Activated CD4-positive, alpha-beta memory T cell treated with anti-CD3 and anti-CD28 coated beads, Interleukin-2, amount 10 ng/mL, durations not matched to agents 7 days and 5 days (primary cell): Measurements from ENCODE around the gene SLC38A6. TPM values are rescaled to one million over a fixed set of nuclear protein-coding genes. Genes with fewer than 3 reads are reported as not detected.
"Not testable (repeated sequence)": the region's sequence is repeated elsewhere in the genome, so short reads cannot be mapped to it uniquely, and the experiment has no call there.

Experiments
- CTCF ChIA-PET: fragments of 350-600 bp; sonication (Branson Sonifier 250); formaldehyde crosslinking; loops from one replicate; lab custom pipeline; 2021; ENCODE audit warnings: antibody characterized with exemption, inconsistent platforms; lab: Charles Lee
- POLR2A ChIA-PET: fragments of 350-600 bp; sonication (Branson Sonifier 250); formaldehyde crosslinking; loops from one replicate; lab custom pipeline; 2021; ENCODE audit warnings: antibody characterized with exemption; lab: Charles Lee
- DNase-seq: peaks from one replicate; pipeline ENCODE4 v3.0.0-alpha.2; 2020
- H3K27ac Mint-ChIP-seq: one replicate; pipeline ENCODE4 v1.8.0; 2021; ENCODE audit warnings: mild to moderate bottlenecking, mixed read lengths
- H3K27me3 Mint-ChIP-seq: one replicate; pipeline ENCODE4 v1.8.0; 2021; ENCODE audit warnings: mixed read lengths
- H3K36me3 Mint-ChIP-seq: one replicate; pipeline ENCODE4 v1.8.0; 2021; ENCODE audit warnings: low read depth, mixed read lengths
- H3K4me1 Mint-ChIP-seq: one replicate; pipeline ENCODE4 v1.8.0; 2021; ENCODE audit warnings: mixed read lengths
- H3K4me3 Mint-ChIP-seq: one replicate; pipeline ENCODE4 v1.8.0; 2021; ENCODE audit warnings: mild to moderate bottlenecking, mixed read lengths
- H3K9me3 Mint-ChIP-seq: one replicate; pipeline ENCODE4 v1.8.0; 2021; ENCODE audit warnings: mixed read lengths
- total RNA-seq, 2 experiments: library from RNA; stranded (reverse); gene quantifications; one replicate each; pipeline ENCODE4 v1.2.3, GENCODE V29; 2021

SLC38A6 gene
- total RNA-seq, 2 experiments from 2014 or later = 7.5 to 9.4 TPM

DNA sequence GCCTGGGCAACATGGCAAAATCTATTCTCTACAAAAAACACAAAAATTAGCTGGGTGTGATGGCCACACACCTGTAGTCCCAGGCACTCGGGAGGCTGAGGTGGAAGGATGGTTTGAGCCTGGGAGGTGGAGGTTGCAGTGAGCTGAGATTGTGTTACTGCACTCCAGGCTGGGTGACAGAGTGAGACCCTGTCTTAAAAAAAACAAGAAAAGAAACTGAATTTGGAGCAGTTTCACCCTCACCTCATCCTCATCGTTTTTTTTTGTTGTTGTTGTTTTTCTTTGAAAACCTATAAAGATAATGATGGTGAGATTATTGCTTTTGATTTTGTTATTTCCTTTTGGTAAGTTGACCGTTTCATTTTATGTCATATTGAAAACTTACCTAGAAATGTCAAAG lies 60.7 kb downstream of the SLC38A6 start:
- Mint-ChIP-seq H3K27me3 (no peaks in the 10 kb centered on the region), H3K4me1 (peaks cover 31% of the 10 kb centered on the region), H3K9me3 (no peaks in the 10 kb centered on the region), H3K36me3 (peaks cover 9% of the 10 kb centered on the region), H3K4me3 (no peak overlapping the region), H3K27ac (peak overlapping the region; percentile 79)
- ChIA-PET CTCF (interaction anchor here (0.8 to 1.5 kb wide), 2 partner anchors 16 to 135 kb away, joined by 3 read pairs; no protein-coding TSS in a partner anchor), POLR2A (no interaction called here)
- no peak for DNase-seq

DNA sequence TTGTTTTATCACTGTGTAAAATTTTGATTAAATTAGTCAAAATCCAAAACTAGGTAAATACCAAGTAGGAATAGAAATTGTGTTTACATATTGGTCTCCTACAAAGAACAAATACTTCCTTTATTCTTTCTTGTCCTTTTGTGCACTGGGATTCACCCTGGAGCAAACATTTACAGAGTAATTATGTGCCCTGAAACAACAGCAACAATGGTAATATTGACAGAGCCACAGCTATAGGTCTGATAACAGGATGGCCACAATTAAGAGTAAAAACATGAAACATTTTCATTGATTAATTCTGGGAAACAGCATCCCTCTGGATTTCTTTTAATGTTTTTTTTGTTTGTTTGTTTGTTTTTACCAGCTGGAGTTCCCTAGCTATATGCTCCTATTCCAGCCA lies 61.2 kb downstream of the SLC38A6 start:
- no peak for DNase-seq
- Mint-ChIP-seq H3K9me3 (no peaks in the 10 kb centered on the region), H3K27me3 (no peaks in the 10 kb centered on the region), H3K4me1 (peaks cover 31% of the 10 kb centered on the region), H3K4me3 (no peak overlapping the region), H3K36me3 (peaks cover 9% of the 10 kb centered on the region), H3K27ac (peak overlapping the region; percentile 79)
- ChIA-PET POLR2A (no interaction called here), CTCF (interaction anchor here (0.7 to 1.5 kb wide), 4 partner anchors 17 to 711 kb away, joined by 3 to 4 read pairs (median 3); no protein-coding TSS in a partner anchor)

DNA sequence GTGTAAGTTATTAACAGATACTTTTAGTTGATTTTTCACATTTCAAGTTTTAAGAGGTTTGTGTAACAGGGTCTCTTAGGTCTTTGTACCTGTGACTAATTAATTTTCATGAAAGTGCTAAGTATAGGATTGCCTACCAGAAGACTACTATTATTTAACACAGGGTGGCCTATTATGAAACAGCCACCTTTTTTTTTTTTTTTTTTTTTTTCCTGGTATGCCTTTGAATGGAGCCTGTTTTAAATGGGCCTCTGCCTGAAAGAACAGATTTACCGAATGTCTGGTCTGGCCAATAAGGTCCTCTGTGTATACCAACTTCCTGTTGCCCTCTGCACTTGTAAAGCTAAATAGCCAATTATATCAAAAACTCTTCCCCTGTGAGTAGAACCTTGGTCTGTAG lies 62.5 kb downstream of the SLC38A6 start:
- H3K9me3 Mint-ChIP-seq = no peaks in the 10 kb centered on the region
- H3K4me1 Mint-ChIP-seq = peaks cover 29% of the 10 kb centered on the region
- H3K27ac Mint-ChIP-seq = no peak overlapping the region
- ChIA-PET POLR2A (interaction anchor here (1.3 kb wide), 1 partner anchor 10 kb away, joined by 4 read pairs; no protein-coding TSS in a partner anchor), CTCF (interaction anchor here (1.5 kb wide), 1 partner anchor 133 kb away, joined by 3 read pairs; no protein-coding TSS in a partner anchor)
- peaks cover 7% of the 10 kb centered on the region for H3K36me3 Mint-ChIP-seq
- no peak overlapping the region for H3K4me3 Mint-ChIP-seq
- H3K27me3 Mint-ChIP-seq = no peaks in the 10 kb centered on the region
- DNase-seq = no peak

DNA sequence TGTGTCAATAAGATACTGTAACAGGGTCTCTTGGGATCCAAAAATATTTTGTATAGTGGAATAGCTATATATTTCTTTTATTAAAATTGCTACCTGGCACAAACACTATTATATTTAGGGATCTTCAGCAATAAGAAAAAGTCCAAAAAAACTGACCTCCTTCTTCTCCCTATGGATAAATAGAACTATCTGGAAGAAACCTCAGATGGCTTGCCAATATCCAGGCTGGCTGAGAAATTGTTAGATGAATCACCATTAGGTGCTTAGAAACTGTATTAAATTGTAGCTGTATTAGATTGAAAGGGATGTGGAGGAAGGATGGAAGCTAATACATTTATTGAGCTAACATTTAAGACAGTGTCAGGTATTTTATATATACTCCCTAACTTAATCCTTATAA lies 66.0 kb downstream of the SLC38A6 start:
- Mint-ChIP-seq H3K4me1 (peaks cover 15% of the 10 kb centered on the region), H3K9me3 (no peaks in the 10 kb centered on the region), H3K4me3 (no peak overlapping the region), H3K36me3 (no peaks in the 10 kb centered on the region), H3K27ac (no peak overlapping the region), H3K27me3 (no peaks in the 10 kb centered on the region)
- ChIA-PET CTCF (no interaction called here), POLR2A (no interaction called here)
- no peak for DNase-seq

DNA sequence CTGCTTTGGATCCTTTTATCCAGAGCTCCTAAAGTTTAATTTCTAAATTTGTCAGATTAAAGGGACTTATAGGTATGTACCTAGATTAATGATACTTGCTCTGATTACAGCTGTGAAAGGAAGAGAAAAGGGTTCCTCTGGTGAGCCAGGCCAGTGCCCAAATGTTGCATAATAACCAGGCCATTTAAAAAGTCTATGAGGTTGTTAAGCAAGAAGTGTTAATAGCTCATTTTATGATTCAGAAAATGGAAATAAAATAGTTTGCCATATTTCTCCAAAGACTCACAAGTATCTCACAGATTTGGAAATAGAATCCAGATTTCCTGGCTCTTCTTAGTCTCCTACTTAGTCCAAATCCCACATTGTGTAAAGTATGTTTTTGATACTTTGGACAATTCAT lies 67.6 kb downstream of the SLC38A6 start:
- no peak overlapping the region for H3K27ac Mint-ChIP-seq
- H3K4me1 Mint-ChIP-seq = peaks cover 4% of the 10 kb centered on the region
- ChIA-PET CTCF (no interaction called here), POLR2A (no interaction called here)
- no peak overlapping the region for H3K4me3 Mint-ChIP-seq
- peaks cover 6% of the 10 kb centered on the region for H3K9me3 Mint-ChIP-seq
- H3K27me3 Mint-ChIP-seq = no peaks in the 10 kb centered on the region
- no peak for DNase-seq
- H3K36me3 Mint-ChIP-seq = peaks cover 5% of the 10 kb centered on the region

DNA sequence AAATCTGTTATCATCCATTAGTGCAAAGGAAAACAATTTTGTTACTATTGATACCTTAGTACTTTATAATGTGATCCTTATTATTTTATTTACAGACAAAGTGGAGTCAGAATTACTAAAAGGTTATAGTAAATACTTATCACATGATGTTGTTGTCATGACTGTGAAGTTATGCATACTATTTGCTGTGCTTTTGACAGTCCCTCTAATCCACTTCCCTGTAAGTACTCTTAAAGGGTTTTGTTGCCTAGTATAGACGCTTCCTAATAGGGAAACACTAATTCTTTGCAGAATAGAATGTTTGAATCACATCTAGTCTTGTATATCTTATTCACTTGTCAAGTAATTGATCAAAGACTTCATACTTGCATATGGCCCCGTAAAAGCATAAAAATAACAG lies 69.4 kb downstream of the SLC38A6 start:
- POLR2A ChIA-PET = no interaction called here
- Mint-ChIP-seq H3K36me3 (peaks cover 15% of the 10 kb centered on the region), H3K27me3 (no peaks in the 10 kb centered on the region), H3K4me1 (no peaks in the 10 kb centered on the region), H3K27ac (no peak overlapping the region), H3K4me3 (no peak overlapping the region), H3K9me3 (peaks cover 14% of the 10 kb centered on the region)
- no peak for DNase-seq
- CTCF ChIA-PET = no interaction called here

DNA sequence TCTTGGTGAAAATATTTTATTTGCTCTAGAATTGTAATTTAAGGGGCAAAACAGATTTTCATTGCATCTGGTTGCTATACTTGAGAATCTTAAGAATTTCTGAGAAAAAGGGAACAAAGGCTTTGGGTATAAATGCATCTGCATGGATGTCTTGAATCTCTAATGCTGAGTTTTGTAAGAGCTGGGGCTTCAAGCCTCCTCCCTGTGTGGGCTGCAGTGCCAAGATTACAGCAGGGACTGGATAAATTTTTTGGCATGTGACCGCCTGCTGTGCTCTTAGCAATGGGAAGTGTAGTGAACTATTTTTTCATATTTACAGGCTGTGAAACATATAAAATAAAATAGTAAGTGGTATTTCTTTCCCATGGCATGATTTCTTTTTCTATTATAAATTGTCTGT lies 70.0 kb downstream of the SLC38A6 start:
- Mint-ChIP-seq H3K27ac (no peak overlapping the region), H3K36me3 (peaks cover 15% of the 10 kb centered on the region), H3K4me3 (no peak overlapping the region), H3K27me3 (no peaks in the 10 kb centered on the region), H3K4me1 (no peaks in the 10 kb centered on the region), H3K9me3 (peaks cover 14% of the 10 kb centered on the region)
- no peak for DNase-seq
- ChIA-PET POLR2A (interaction anchor here (0.5 kb wide), 1 partner anchor 138 kb away, joined by 3 read pairs; no protein-coding TSS in a partner anchor), CTCF (no interaction called here)

DNA sequence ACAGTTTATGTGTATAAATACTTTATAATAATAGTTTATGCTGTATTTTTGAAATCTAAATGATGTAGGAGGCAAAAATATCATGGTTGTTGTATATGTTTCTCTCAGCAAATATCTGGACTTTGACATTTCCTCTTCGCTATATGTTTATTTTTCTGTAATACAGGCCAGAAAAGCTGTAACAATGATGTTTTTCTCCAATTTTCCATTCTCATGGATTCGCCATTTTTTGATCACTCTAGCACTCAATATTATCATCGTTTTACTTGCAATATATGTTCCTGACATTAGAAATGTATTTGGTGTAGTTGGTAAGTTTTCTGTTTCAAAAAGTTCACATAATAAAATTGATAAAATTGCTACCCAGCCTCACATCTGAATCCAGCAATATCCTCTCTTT lies 70.6 kb downstream of the SLC38A6 start:
- no peaks in the 10 kb centered on the region for H3K4me1 Mint-ChIP-seq
- H3K4me3 Mint-ChIP-seq = no peak overlapping the region
- no peak for DNase-seq
- ChIA-PET CTCF (no interaction called here), POLR2A (interaction anchor here (0.5 kb wide), 1 partner anchor 139 kb away, joined by 3 read pairs; no protein-coding TSS in a partner anchor)
- H3K27me3 Mint-ChIP-seq = no peaks in the 10 kb centered on the region
- H3K36me3 Mint-ChIP-seq = peaks cover 15% of the 10 kb centered on the region
- H3K9me3 Mint-ChIP-seq = peaks cover 14% of the 10 kb centered on the region
- no peak overlapping the region for H3K27ac Mint-ChIP-seq

DNA sequence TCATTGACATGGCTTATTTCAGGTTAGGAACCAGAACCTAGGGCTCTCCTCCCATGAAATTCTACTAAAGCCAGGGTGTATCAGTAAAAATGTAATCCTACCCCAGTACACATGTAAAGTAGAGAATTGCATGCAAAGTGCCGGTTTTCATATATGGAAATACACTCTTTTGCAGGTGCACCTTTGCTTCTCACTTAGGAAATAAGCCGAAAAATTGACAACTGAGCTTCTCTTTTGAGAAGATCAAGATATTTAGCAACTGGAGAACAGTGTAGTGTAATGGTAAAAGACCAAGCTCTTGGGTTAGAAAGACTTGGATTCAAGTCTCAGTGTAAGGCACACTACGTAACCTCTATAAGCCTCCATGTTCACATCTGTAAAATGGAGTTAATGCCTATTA lies 82.4 kb downstream of the SLC38A6 start:
- H3K27me3 Mint-ChIP-seq = no peaks in the 10 kb centered on the region
- CTCF ChIA-PET = no interaction called here
- H3K36me3 Mint-ChIP-seq = peaks cover 13% of the 10 kb centered on the region
- H3K4me1 Mint-ChIP-seq = no peaks in the 10 kb centered on the region
- no peak for DNase-seq
- H3K27ac Mint-ChIP-seq = no peak overlapping the region
- H3K9me3 Mint-ChIP-seq = peaks cover 1% of the 10 kb centered on the region
- no peak overlapping the region for H3K4me3 Mint-ChIP-seq
- POLR2A ChIA-PET = no interaction called here

DNA sequence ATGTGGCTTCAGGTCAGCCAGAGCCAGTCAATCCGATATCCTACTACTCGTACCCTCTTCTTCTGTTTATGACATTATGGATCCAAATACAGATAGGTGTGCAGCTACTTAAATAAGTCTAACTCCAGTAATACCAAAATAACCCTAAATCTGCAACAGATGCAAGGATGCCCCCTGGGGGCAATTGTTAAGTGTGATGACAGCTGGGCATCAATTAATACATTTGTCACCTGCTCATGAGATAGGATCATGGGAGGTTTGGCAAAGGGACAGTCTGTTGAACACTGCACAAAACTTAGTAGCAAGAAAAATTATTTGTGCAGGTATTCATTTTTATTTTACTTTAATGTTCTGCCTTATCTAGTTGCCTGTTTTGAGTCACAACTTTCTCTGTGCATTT lies 83.2 kb downstream of the SLC38A6 start:
- peaks cover 13% of the 10 kb centered on the region for H3K36me3 Mint-ChIP-seq
- CTCF ChIA-PET = interaction anchor here (0.6 kb wide), 1 partner anchor 15 kb away, joined by 3 read pairs; no protein-coding TSS in a partner anchor
- POLR2A ChIA-PET = no interaction called here
- no peak overlapping the region for H3K27ac Mint-ChIP-seq
- H3K4me3 Mint-ChIP-seq = no peak overlapping the region
- no peaks in the 10 kb centered on the region for H3K27me3 Mint-ChIP-seq
- peaks cover 1% of the 10 kb centered on the region for H3K9me3 Mint-ChIP-seq
- DNase-seq = no peak
- no peaks in the 10 kb centered on the region for H3K4me1 Mint-ChIP-seq

DNA sequence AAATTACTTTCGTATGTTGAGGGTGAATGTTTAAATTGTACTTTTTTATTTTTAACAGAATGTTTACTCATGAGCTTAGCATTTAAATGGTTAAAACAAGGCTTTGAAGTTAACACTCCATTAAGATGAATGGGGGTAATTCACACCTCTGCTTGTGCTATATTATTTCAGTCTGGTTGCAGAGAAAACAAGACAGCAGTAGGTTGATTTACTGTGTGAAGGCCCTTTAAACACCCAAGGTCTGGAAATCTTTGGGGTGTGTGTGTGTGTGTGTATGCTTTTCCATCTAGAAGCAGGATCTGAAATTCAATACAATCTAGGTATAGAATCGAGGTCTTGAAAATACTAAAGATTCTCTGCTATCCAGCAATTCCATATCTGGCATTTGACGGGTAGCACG lies 83.8 kb downstream of the SLC38A6 start:
- Mint-ChIP-seq H3K27ac (no peak overlapping the region), H3K4me3 (no peak overlapping the region), H3K27me3 (no peaks in the 10 kb centered on the region), H3K36me3 (peaks cover 13% of the 10 kb centered on the region), H3K9me3 (peaks cover 1% of the 10 kb centered on the region), H3K4me1 (no peaks in the 10 kb centered on the region)
- no peak for DNase-seq
- ChIA-PET POLR2A (no interaction called here), CTCF (interaction anchor here (0.6 kb wide), 1 partner anchor 14 kb away, joined by 3 read pairs; no protein-coding TSS in a partner anchor)

DNA sequence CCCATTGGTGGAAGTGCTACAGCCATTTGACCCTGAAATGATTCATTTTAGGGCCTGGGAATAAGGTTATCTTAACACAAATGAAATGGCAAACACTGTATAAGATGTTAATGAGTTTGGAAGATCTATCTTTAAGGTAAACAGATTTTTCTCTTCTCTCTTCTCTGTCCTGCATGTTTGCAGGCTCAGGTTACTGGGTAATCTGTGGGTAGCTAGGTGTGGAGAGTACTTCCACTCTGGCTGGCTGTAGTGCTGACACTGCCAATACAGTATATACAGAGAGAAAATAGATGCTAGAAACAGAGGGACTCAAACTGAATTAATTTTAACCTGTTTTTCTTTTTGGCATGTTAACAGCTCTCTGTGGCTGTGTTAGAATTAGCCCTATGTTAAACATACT lies 84.6 kb downstream of the SLC38A6 start:
- no peaks in the 10 kb centered on the region for H3K4me1 Mint-ChIP-seq
- peaks cover 13% of the 10 kb centered on the region for H3K36me3 Mint-ChIP-seq
- H3K9me3 Mint-ChIP-seq = peaks cover 3% of the 10 kb centered on the region
- ChIA-PET POLR2A (no interaction called here), CTCF (no interaction called here)
- H3K27ac Mint-ChIP-seq = no peak overlapping the region
- no peak for DNase-seq
- no peaks in the 10 kb centered on the region for H3K27me3 Mint-ChIP-seq
- H3K4me3 Mint-ChIP-seq = no peak overlapping the region

DNA sequence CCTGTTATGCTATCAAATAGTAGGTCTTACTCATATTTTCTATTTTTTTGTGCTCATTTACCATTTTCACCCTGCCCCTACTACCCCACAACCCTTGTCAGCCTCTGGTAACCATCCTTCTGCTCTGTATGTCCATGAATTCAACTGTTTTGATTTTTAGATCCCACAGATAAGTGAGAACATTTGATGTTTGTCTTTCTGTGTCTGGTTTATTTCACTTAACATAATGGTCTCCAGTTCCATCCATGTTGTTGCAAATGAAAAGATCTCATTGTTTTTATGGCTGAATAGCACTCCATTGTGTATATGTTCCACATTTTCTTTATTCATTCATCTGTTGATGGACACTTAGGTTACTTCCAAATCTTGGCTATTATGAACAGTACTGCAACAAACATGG lies 91.4 kb downstream of the SLC38A6 start:
- CTCF ChIA-PET, H3K4me1 Mint-ChIP-seq, H3K4me3 Mint-ChIP-seq, H3K27me3 Mint-ChIP-seq, H3K36me3 Mint-ChIP-seq, DNase-seq, POLR2A ChIA-PET, H3K9me3 Mint-ChIP-seq, H3K27ac Mint-ChIP-seq: not testable (repeated sequence)

DNA sequence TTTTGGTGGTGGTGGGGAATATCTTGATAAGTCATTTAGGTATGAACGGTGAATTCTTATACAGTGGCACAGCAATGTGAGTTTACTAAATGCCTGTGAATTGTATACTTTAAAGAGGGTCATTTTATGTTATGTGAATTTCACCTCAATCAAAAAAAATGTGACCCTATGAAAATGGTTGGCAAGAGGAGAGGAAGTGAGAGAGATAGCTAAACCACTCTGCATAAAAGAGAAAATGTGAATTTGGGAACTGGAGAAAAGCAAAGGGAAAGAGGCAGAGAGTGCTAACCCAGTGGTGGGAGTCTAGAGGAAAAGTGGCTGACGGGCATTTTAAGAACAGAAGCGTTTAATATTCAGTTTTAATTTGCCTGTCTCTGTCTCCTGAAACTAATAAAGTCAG lies 93.8 kb downstream of the SLC38A6 start:
- H3K27ac Mint-ChIP-seq = no peak overlapping the region
- DNase-seq = no peak
- H3K27me3 Mint-ChIP-seq = no peaks in the 10 kb centered on the region
- H3K4me1 Mint-ChIP-seq = no peaks in the 10 kb centered on the region
- H3K36me3 Mint-ChIP-seq = peaks cover 3% of the 10 kb centered on the region
- H3K9me3 Mint-ChIP-seq = peaks cover 2% of the 10 kb centered on the region
- ChIA-PET CTCF (no interaction called here), POLR2A (no interaction called here)
- no peak overlapping the region for H3K4me3 Mint-ChIP-seq
